Testis (tissue), 2 donors: ENCODE data around the gene FMNL3.

ENCODE experiments used
- CTCF ChIP-seq, 3 experiments: fragments of 450-650 bp in 2 of 3; fragments of 200-600 bp in 1 of 3; sonication (generic) in 1 of 3; IDR thresholded peaks; one replicate each; pipeline ENCODE4 v1.5.1; 2016 to 2019; ENCODE audit warnings: antibody characterized with exemption in 3 of 3, mild to moderate bottlenecking in 2 of 3, moderate library complexity in 1 of 3
- POLR2A ChIP-seq: fragments of 450-650 bp; IDR thresholded peaks from one replicate; pipeline ENCODE4 v1.6.1; 2017; ENCODE audit warnings: antibody characterized with exemption, mild to moderate bottlenecking, moderate library complexity

GRCh38 chr12:49619286-49619685, 87.9 kb downstream of the FMNL3 start:
- no peak for TF ChIP-seq POLR2A
- no peak for TF ChIP-seq CTCF (IDR thresholded peaks at IDR 0.05)
